ENCODE measurements around the gene CFAP299.

- no peak for TF ChIP-seq CTCF (IDR thresholded peaks at IDR 0.05; ENCODE audit: control extremely low read depth in 1 of 3, insufficient read depth in 1 of 3, low read depth in 1 of 3, low read length in 3 of 3)
- no peak for TF ChIP-seq TBP (IDR thresholded peaks at IDR 0.05; ENCODE audit: low read depth, low read length)
- TF ChIP-seq EZH2 (IDR thresholded peaks at IDR 0.05; ENCODE audit: low read depth, low read length, severe bottlenecking) = no peak
Measured at GRCh38 chr4:80831383-80832361, 496.1 kb downstream of the CFAP299 start.
